ENCODE data around the gene SLC12A2.
A peak's percentile ranks its signal among the peaks of the same experiment; 100 is the strongest.

Gene SLC12A2

GRCh38 chr5:128228521-128228920 is 145.0 kb downstream of the SLC12A2 start:
- peak; percentile 81 for DNase-seq (ENCODE audit: low read depth)

DNA sequence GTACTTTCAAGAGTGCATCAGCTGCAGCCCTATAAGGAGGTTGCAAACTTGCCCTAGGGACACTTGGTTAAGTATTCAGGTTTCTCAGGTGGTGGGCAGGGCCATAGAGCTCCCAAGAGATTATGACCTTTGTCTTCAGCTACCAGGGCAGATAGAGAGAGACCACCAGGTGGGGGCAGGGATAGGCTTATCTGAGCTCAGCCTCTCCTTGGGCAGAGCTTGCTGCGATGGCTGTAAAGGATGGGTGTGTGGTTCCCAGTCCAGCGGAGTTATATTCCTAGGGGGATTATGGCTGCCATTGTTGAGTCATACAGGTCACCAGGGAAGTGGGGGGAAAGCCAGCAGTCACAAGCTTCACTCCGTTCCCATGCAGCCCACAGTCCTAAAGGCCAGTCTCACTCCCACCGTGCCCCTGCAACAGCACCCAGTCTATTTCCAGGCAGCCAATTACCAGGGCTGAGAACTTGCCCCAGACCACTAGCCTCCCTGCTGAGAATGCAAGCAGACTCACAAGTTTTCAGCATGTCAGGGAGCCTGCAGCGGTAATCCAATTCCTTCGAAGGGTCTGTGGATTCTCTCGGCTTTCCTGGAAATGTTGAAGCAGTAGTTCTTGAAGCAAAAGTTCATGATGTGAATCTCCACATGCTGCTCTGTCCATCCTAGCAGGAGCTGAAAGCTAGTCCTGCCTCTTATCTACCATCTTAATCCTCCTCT is 151.5 kb downstream of the SLC12A2 start:
- DNase-seq (ENCODE audit: low read depth) = peak; percentile 64
- TF ChIP-seq, protein P1, sequence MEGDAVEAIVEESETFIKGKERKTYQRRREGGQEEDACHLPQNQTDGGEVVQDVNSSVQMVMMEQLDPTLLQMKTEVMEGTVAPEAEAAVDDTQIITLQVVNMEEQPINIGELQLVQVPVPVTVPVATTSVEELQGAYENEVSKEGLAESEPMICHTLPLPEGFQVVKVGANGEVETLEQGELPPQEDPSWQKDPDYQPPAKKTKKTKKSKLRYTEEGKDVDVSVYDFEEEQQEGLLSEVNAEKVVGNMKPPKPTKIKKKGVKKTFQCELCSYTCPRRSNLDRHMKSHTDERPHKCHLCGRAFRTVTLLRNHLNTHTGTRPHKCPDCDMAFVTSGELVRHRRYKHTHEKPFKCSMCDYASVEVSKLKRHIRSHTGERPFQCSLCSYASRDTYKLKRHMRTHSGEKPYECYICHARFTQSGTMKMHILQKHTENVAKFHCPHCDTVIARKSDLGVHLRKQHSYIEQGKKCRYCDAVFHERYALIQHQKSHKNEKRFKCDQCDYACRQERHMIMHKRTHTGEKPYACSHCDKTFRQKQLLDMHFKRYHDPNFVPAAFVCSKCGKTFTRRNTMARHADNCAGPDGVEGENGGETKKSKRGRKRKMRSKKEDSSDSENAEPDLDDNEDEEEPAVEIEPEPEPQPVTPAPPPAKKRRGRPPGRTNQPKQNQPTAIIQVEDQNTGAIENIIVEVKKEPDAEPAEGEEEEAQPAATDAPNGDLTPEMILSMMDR (conservative IDR thresholded peaks at IDR 0.05; ENCODE audit: low read depth, low read length) = no peak
- no peak overlapping the region for H3K4me3 ChIP-seq (ENCODE audit: low read length)

More at GRCh38 chr5:128228521-128228920, 145.0 kb downstream of the SLC12A2 start:
- TF ChIP-seq, protein P1 (conservative IDR thresholded peaks at IDR 0.05; ENCODE audit: low read depth, low read length) = no peak
- no peak overlapping the region for H3K4me3 ChIP-seq (ENCODE audit: low read length)

DNA sequence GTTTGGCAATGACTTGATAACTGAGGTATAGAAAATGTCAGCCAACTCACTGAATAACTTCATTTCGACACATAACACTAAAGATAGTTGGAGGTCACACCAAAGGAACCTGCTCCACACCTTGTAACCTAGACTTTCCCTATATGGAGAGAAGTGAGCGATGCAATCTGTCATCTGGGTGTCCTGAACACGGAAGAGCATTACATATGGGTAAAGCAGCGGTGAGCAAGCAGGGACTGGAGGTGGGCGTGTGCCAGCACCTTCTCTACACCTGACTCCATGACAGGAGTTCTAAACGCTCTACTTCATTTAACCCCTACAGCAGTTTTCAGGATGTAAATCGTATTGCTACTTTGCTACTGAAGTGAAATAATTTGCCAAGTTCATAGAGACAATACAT is 152.8 kb downstream of the SLC12A2 start:
- no peak overlapping the region for H3K4me3 ChIP-seq (ENCODE audit: low read length)
- TF ChIP-seq, protein P1 (conservative IDR thresholded peaks at IDR 0.05; ENCODE audit: low read depth, low read length) = no peak
- no peak for DNase-seq (ENCODE audit: low read depth)

GRCh38 chr5:128237000-128237399 is 153.4 kb downstream of the SLC12A2 start:
- no peak for DNase-seq (ENCODE audit: low read depth)
- TF ChIP-seq, protein P1 (conservative IDR thresholded peaks at IDR 0.05; ENCODE audit: low read depth, low read length) = no peak
- H3K4me3 ChIP-seq (ENCODE audit: low read length) = no peak overlapping the region

GRCh38 chr5:128237546-128237945 is 154.0 kb downstream of the SLC12A2 start:
- H3K4me3 ChIP-seq (ENCODE audit: low read length) = no peak overlapping the region
- TF ChIP-seq, protein P1 (conservative IDR thresholded peaks at IDR 0.05; ENCODE audit: low read depth, low read length) = no peak
- no peak for DNase-seq (ENCODE audit: low read depth)
